Measurements from ENCODE around the gene RASGEF1C.

The RASGEF1C gene

GRCh38 chr5:180160215-180160614, 48.8 kb downstream of the RASGEF1C start:
- Histone ChIP-seq H3K27ac (no peak overlapping the region), H3K4me3 (no peak overlapping the region)
- DNase-seq (ENCODE audit: low spot score), result no peak
- TF ChIP-seq, protein P1, sequence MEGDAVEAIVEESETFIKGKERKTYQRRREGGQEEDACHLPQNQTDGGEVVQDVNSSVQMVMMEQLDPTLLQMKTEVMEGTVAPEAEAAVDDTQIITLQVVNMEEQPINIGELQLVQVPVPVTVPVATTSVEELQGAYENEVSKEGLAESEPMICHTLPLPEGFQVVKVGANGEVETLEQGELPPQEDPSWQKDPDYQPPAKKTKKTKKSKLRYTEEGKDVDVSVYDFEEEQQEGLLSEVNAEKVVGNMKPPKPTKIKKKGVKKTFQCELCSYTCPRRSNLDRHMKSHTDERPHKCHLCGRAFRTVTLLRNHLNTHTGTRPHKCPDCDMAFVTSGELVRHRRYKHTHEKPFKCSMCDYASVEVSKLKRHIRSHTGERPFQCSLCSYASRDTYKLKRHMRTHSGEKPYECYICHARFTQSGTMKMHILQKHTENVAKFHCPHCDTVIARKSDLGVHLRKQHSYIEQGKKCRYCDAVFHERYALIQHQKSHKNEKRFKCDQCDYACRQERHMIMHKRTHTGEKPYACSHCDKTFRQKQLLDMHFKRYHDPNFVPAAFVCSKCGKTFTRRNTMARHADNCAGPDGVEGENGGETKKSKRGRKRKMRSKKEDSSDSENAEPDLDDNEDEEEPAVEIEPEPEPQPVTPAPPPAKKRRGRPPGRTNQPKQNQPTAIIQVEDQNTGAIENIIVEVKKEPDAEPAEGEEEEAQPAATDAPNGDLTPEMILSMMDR (IDR thresholded peaks at IDR 0.05), result no peak

DNA sequence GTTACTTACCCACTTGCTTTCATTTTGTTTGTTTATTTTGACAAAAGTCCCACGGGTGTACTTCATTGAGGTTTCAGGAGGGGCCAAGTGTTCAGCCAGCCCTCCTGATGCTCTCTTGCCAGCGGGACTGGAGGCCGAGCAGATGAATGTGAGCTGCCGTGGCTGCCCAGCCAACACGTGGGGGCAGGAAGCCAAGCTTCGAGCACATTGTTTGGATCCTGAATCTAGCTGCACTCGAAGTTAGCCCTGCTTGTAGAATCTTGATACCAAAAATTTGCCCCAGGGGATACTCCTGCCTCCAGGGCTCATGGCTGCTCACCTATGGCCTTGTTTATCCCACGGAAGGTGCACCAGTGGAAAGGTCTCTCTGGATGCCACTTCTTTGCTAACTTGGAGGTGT, 49.3 kb downstream of the RASGEF1C start:
- TF ChIP-seq, protein P1 (IDR thresholded peaks at IDR 0.05), result no peak
- no peak for DNase-seq (ENCODE audit: low spot score)

DNA sequence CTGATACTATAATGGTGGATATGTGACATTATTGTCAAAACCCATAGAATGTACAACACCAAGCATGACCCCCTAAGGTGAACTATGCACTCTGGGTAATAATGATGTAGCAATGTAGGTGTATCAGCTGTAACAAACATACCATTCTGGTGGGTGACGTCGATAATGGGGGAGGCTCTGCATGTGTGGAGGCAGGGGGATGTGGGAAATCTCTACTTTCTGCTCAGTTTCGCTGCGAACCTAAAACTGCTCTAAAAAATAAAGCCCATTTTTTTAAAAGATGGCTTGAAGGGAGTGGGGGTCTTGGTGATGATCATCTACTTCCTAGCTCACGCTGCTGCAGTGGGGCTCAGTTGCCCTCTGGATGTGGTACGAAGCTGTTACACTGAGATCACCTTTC, 51.1 kb downstream of the RASGEF1C start:
- H3K4me3 ChIP-seq, result no peak overlapping the region
- H3K27ac ChIP-seq, result no peak overlapping the region
- TF ChIP-seq, protein P1 (IDR thresholded peaks at IDR 0.05), result no peak
- no peak for DNase-seq (ENCODE audit: low spot score)

More for the DNA sequence above, 49.3 kb downstream of the RASGEF1C start:
- no peak overlapping the region for H3K4me3 ChIP-seq
- no peak overlapping the region for H3K27ac ChIP-seq

GRCh38 chr5:180156141-180156540, 52.9 kb downstream of the RASGEF1C start:
- Histone ChIP-seq H3K4me3 (no peak overlapping the region), H3K27ac (no peak overlapping the region)
- TF ChIP-seq, protein P1 (IDR thresholded peaks at IDR 0.05), result no peak
- DNase-seq (ENCODE audit: low spot score), result no peak

DNA sequence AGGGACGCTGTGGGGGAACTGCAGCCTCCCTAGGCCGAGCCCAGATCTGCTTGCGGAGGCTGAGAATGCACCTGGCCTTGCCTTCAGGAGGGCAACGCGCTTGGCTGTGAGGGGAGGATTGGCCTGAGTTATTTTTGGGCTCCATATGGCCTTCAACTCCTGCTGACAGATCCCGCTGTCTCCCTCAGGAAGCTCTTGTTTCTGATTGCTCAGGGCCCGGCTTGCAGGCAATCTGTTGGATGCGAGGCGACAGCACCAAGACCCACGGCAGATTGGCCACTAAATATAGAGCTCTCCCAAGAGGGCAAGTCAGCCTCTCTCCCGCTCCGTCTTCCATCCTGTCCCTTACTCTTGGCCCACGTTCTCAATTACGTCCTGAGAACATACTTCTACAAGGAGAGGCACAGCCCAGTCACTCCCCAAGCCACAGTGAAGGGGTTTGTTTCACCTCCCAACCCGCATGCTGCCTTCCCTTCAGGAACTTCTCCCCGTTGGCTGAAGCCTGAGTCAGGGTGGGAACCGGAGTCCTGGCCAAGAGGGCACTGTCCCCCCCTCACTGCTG, 53.6 kb downstream of the RASGEF1C start:
- DNase-seq (ENCODE audit: low spot score), result no peak
- Histone ChIP-seq H3K27ac (no peak overlapping the region), H3K4me3 (no peak overlapping the region)
- TF ChIP-seq, protein P1 (IDR thresholded peaks at IDR 0.05), result no peak

DNA sequence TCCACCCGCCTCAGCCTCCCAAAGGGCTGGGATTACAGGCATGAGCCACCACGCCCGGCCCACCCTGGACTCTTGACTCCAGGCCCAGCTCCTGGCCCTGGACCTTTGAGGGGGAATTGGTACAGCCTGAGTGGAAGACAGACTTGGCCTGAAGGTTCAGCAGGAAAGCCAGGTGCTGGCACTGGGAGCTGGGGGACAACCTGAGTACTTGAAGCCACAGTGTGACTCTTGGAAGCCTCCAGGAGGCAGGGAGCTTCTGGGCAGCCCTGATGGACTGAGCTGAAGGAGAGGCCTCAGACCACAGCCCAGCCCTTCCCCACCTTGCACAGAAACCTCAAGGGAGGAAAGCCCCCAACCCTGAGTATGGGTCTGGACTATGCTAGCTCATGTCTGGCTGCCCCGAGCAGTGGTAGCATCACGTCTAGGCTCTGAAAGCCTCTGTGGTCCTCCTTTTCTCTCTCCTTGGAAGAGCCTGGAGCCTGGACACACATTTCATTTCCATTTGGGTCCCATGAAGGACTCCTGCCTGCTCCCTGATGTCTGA, 54.1 kb downstream of the RASGEF1C start:
- no peak for DNase-seq (ENCODE audit: low spot score)
- TF ChIP-seq, protein P1 (IDR thresholded peaks at IDR 0.05), result no peak
- H3K4me3 ChIP-seq, result no peak overlapping the region
- H3K27ac ChIP-seq, result no peak overlapping the region

- TF ChIP-seq, protein P1 (IDR thresholded peaks at IDR 0.05), result no peak
- no peak for DNase-seq (ENCODE audit: low spot score)
Measured at GRCh38 chr5:180153991-180154390, 55.0 kb downstream of the RASGEF1C start.

More at GRCh38 chr5:180153991-180154390, 55.0 kb downstream of the RASGEF1C start:
- no peak overlapping the region for H3K27ac ChIP-seq
- no peak overlapping the region for H3K4me3 ChIP-seq
